ENCODE results near the gene TTLL3. TPM values are rescaled to one million over a fixed set of nuclear protein-coding genes. Genes with fewer than 3 reads are reported as not detected.

TTLL3 gene
- total RNA-seq, 1 donor from 2014 or later = 42.2 TPM

DNA sequence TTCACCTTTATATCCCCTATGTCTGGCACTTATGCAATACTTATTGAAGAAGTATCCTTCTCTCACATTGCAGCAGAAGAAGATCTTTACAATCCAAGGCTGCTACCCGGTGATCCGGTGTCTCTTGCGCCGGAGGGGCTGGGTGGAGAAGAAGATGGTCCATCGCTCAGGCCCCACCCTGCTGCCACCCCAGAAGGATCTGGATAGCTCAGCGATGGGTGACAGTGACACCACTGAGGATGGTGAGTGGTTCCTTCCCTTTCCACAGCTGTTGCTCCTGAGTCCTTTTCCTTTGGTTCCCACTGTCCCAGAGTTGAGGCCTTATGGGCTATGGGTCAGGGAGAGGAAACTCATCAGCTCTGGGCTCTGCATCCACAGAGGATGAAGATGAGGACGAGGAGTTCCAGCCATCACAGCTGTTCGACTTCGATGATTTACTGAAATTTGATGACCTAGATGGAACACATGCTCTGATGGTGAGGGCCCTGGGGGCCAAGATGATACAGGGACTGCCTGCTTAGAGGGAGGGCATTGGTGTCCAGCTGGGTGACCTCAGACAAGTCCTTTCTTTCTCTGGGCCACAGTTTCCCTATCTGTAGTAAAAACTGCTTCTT is 2.9 kb downstream of the TTLL3 start:
- Mint-ChIP-seq H3K27ac (no peak overlapping the region), H3K27me3 (no peaks in the 10 kb centered on the region), H3K4me3 (no peak overlapping the region), H3K9me3 (no peaks in the 10 kb centered on the region), H3K36me3 (no peaks in the 10 kb centered on the region), H3K4me1 (ENCODE audit: unreplicated experiment) (peaks cover 28% of the 10 kb centered on the region)
- DNase-seq (ENCODE audit: extremely low spot score, unreplicated experiment) = no peak
- TF ChIP-seq CTCF (conservative IDR thresholded peaks at IDR 0.05) = no peak

DNA sequence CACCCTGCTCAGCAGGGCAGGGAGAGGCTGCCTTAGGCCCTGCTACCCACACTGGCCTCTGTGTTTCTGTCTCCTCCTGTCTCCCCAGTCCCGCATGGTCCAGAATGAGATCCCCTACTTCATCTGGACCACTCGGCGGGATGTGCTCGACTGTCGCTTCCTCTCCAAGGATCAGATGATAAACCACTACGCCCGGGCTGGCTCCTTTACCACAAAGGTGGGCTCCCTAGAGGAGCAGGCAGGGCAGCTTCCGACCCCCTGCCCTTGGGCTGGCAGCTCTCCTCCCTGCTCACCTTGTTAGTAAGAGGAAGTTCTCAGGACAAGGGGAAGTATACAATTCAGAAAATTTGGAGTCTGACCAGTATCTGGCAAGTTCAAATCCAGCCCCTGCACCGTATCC is 5.9 kb downstream of the TTLL3 start:
- no peak for DNase-seq (ENCODE audit: extremely low spot score, unreplicated experiment)
- Mint-ChIP-seq H3K4me3 (no peak overlapping the region), H3K36me3 (peaks cover 5% of the 10 kb centered on the region), H3K27ac (no peak overlapping the region), H3K9me3 (no peaks in the 10 kb centered on the region), H3K27me3 (no peaks in the 10 kb centered on the region), H3K4me1 (ENCODE audit: unreplicated experiment) (peaks cover 7% of the 10 kb centered on the region)
- no peak for TF ChIP-seq CTCF (conservative IDR thresholded peaks at IDR 0.05)

- DNase-seq (ENCODE audit: extremely low spot score, unreplicated experiment) = no peak
- H3K9me3 Mint-ChIP-seq = no peaks in the 10 kb centered on the region
Measured at GRCh38 chr3:9817436-9817835, 7.4 kb downstream of the TTLL3 start.

DNA sequence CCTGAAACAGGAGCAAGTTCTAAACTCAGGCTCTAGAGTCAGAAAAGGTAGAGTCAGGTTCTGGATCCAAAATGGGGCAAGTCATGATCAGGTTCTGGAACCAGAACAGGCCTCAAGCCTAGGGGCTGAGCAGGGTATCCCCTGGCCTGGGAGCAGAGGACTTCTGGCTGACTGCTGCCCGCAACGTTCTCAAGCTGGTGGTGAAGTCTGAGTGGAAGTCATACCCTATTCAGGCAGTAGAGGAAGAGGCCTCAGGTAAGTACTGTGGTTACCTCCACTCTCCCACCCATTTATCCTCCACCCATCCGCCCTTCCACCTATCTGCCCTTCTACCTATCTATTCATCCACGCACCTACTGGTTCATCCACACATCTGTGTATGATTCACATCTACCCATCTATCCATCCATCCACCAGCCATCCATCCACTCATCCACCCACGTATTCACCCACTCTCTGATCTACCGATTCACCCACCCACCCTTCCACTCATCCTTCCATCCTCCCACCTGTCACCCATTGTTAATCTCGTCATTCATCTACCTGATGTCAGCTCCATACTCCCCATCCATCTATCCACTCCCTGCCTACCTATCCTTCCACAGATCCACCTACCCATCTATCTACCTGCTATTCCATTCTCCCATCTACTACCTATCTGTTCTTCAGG is 8.7 kb downstream of the TTLL3 start:
- TF ChIP-seq CTCF (conservative IDR thresholded peaks at IDR 0.05) = no peak
- peaks cover 5% of the 10 kb centered on the region for H3K36me3 Mint-ChIP-seq
- H3K27me3 Mint-ChIP-seq = no peaks in the 10 kb centered on the region
- no peaks in the 10 kb centered on the region for H3K4me1 Mint-ChIP-seq (ENCODE audit: unreplicated experiment)
- H3K9me3 Mint-ChIP-seq = no peaks in the 10 kb centered on the region
- H3K4me3 Mint-ChIP-seq = no peak overlapping the region
- H3K27ac Mint-ChIP-seq = no peak overlapping the region
- DNase-seq (ENCODE audit: extremely low spot score, unreplicated experiment) = no peak

More at GRCh38 chr3:9817436-9817835, 7.4 kb downstream of the TTLL3 start:
- TF ChIP-seq CTCF (conservative IDR thresholded peaks at IDR 0.05) = no peak
- H3K4me3 Mint-ChIP-seq = no peak overlapping the region
- no peaks in the 10 kb centered on the region for H3K27me3 Mint-ChIP-seq
- H3K4me1 Mint-ChIP-seq (ENCODE audit: unreplicated experiment) = no peaks in the 10 kb centered on the region
- H3K27ac Mint-ChIP-seq = no peak overlapping the region
- peaks cover 5% of the 10 kb centered on the region for H3K36me3 Mint-ChIP-seq

DNA sequence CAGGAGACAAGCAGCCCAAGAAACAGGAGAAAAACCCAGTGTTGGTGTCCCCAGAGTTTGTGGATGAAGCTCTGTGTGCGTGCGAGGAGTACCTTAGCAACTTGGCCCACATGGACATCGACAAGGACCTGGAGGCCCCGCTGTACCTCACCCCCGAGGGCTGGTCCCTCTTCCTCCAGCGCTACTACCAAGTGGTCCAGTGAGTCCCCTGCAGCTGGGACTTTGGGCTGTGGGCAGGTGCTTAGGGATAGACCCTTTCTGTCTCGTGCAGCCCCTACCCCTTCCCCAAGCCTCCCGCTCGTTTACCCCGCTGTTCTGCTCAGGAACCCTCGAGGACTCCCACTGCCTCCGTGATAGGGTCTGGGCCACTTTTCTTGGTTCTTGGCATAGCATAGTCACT is 10.5 kb downstream of the TTLL3 start:
- Mint-ChIP-seq H3K9me3 (no peaks in the 10 kb centered on the region), H3K36me3 (peaks cover 5% of the 10 kb centered on the region), H3K27me3 (no peaks in the 10 kb centered on the region), H3K4me1 (ENCODE audit: unreplicated experiment) (no peaks in the 10 kb centered on the region), H3K4me3 (no peak overlapping the region), H3K27ac (no peak overlapping the region)
- DNase-seq (ENCODE audit: extremely low spot score, unreplicated experiment) = no peak
- TF ChIP-seq CTCF (conservative IDR thresholded peaks at IDR 0.05) = no peak
